Measurements from ENCODE around the gene LMBRD1. TPM values are rescaled to one million over a fixed set of nuclear protein-coding genes. Genes with fewer than 3 reads are reported as not detected.

Gene LMBRD1
- total and polyA plus RNA-seq, 2 of the 8 experiments (the other 6 are each of a cell fraction or from before 2014, with no cell fraction given) = 9.1 to 16.8 TPM

GRCh38 chr6:69732640-69733039 lies 64.2 kb downstream of the LMBRD1 start:
- Histone ChIP-seq H3K9me3 (ENCODE audit: insufficient read depth in 2 of 2, low read depth in 1 of 2, low read length in 1 of 2) (no peaks in the 10 kb centered on the region), H2AK5ac (ENCODE audit: low read depth, low read length) (no peak overlapping the region), H3K18ac (ENCODE audit: extremely low read depth, low read length) (no peak overlapping the region), H2AFZ (ENCODE audit: low read length) (no peak overlapping the region), H2BK15ac (ENCODE audit: low read length) (no peak overlapping the region), H2BK5ac (ENCODE audit: low read depth, low read length) (no peak overlapping the region), H3K79me2 (ENCODE audit: control insufficient read depth in 1 of 2, insufficient read depth in 2 of 2, low read length in 2 of 2) (no peaks in the 10 kb centered on the region), H3K4me1 (replicated peaks in 1 of 4; ENCODE audit: control insufficient read depth in 3 of 4, insufficient read depth in 4 of 4, low read length in 3 of 4) (no peaks in the 10 kb centered on the region), H2BK20ac (ENCODE audit: low read length) (no peak overlapping the region), H3K4ac (replicated peaks; ENCODE audit: insufficient read length, low read depth, low read length) (no peak overlapping the region), H3K36me3 (ENCODE audit: control insufficient read depth in 2 of 4, insufficient read depth in 4 of 4, low read length in 3 of 4) (no peaks in the 10 kb centered on the region; a peak in 1 of 8 replicates), H3K9ac (replicated peaks in 1 of 4; ENCODE audit: extremely low read depth in 1 of 4, low read depth in 3 of 4, low read length in 3 of 4) (no peak overlapping the region), H3K27ac (ENCODE audit: low read depth, low read length) (no peak overlapping the region), H3K27me3 (replicated peaks in 1 of 4; ENCODE audit: control insufficient read depth in 3 of 4, extremely low read depth in 1 of 4, insufficient read depth in 3 of 4, low read length in 3 of 4) (no peaks in the 10 kb centered on the region), H4K8ac (ENCODE audit: extremely low read depth, insufficient read depth, low read length) (no peak overlapping the region), H3K14ac (ENCODE audit: insufficient read length) (no peak overlapping the region), H3K23me2 (ENCODE audit: low read depth, low read length) (no peaks in the 10 kb centered on the region), H2BK12ac (ENCODE audit: low read depth, low read length) (no peak overlapping the region), H4K91ac (replicated peaks; ENCODE audit: insufficient read length, low read length) (no peak overlapping the region), H4K20me1 (replicated peaks in 1 of 2; ENCODE audit: control insufficient read depth in 1 of 2, insufficient read depth in 2 of 2, low read length in 2 of 2) (peaks cover 0 to 2% of the 10 kb centered on the region in 2 experiments), H3K56ac (replicated peaks; ENCODE audit: insufficient read length, low read depth, low read length) (no peak overlapping the region), H3K4me3 (ENCODE audit: extremely low read depth in 1 of 4, insufficient read depth in 2 of 4, low read depth in 3 of 4, low read length in 4 of 4) (no peak overlapping the region), H3K23ac (ENCODE audit: insufficient read length) (no peak overlapping the region), H4K5ac (ENCODE audit: insufficient read length, low read depth, low read length) (no peak overlapping the region), H3K4me2 (ENCODE audit: insufficient read depth in 1 of 2, low read depth in 2 of 2, low read length in 2 of 2) (no peak overlapping the region), H3K79me1 (ENCODE audit: low read depth, low read length) (no peaks in the 10 kb centered on the region), H2BK120ac (replicated peaks; ENCODE audit: low read depth, low read length) (no peak overlapping the region)
- ChIA-PET POLR2A (ENCODE audit: partially characterized antibody) (no interaction called here), CTCF (ENCODE audit: partially characterized antibody) (interaction anchor here (1.0 to 1.1 kb wide), 2 partner anchors 38 to 356 kb away, joined by 3 read pairs; no protein-coding TSS in a partner anchor)
- 87% methylated on average over 2 of the region's 2 CpGs; no CpG with 5 or more reads in 1 of the 2 experiments for WGBS, 2 experiments (ENCODE audit: extremely low coverage in 1 of 2, insufficient coverage in 1 of 2, insufficient read length in 1 of 2, insufficient replicate concordance in 2 of 2, low coverage in 1 of 2, low lambda C conversion rate in 2 of 2, missing lambda C conversion rate in 1 of 2)
- FAIRE-seq (no peak), DNase-seq (ENCODE audit: low read depth in 1 of 2, low spot score in 2 of 2) (no peak)
- TF ChIP-seq TCF12 (IDR thresholded peaks at IDR 0.05; ENCODE audit: low read depth, low read length) (no peak), YY1 (IDR thresholded peaks at IDR 0.05; ENCODE audit: low read depth, low read length) (no peak), SUZ12 (IDR thresholded peaks at IDR 0.05; ENCODE audit: low read length) (no peak), KDM4A (IDR thresholded peaks at IDR 0.05; ENCODE audit: low read depth, low read length, severe bottlenecking) (no peak)
